GM19452 (cell line): Measurements from ENCODE around the gene GDF2.

Experiments
- ATAC-seq: cut with Tn5 transposase; IDR thresholded peaks from one replicate; pipeline ENCODE4 v1.9.1; 2021; ENCODE audit not compliant: unreplicated experiment

GDF2 gene

DNA sequence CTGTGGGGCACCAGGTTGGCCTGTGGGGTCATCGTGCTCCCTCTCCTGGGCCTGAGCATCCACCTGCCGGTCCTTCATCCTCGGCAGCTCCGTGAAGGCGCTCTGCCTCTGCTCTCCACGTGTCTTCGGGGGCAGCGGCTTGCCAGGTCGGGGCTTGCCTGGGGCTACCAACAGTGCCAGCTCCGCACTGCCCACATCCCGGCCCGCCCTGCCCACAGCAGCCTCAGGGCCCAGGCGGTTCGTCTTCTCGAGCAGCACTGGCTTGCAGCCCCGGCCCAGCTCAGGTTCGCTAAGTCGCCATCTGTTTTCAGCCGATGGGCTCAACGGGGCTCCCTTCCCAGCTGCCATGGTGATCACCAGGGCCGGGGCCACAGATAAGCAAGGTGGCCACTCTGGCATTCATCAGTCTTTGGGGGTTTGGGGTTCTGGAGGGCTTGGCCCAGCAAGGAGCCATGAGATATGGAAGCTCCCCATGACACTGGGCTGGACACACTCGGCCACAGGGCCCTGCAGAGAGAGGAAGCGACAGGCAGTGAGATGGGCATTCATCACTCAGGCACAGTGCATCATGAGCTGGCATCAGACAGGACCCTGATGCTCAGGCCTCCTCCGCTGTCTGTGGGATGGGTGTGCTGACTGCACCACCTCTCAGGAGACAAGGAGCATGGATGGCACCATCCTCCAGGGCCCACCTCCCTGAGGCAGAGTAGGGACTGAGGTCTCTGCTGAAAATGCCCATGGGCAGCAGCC is 46.4 kb downstream of the GDF2 start:
- ATAC-seq = no peak

GRCh38 chr10:47369251-47369894 is 47.1 kb downstream of the GDF2 start:
- ATAC-seq = no peak

GRCh38 chr10:47370015-47370767 is 47.9 kb downstream of the GDF2 start:
- ATAC-seq = no peak

DNA sequence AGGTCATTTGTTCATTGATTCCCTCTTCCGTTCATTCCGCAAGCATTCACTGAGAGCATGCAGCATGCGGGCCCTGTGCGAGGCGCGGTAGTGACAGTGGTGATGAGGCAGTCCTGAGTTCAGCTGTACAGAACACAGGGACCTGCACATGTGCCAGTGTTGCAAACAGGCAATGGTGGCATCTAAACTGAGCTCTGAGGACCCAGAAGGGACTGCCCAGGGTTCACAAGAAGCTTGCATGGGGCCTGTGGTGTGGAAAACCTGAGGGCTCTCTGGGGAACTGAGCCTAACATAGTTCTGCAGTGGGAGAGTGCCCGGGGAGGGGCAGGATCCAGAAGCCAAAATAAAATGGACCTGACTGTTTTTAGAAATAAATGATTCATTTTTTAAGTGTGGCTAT is 48.6 kb downstream of the GDF2 start:
- no peak for ATAC-seq

GRCh38 chr10:47371629-47372485 is 49.6 kb downstream of the GDF2 start:
- ATAC-seq = no peak

GRCh38 chr10:47372726-47373125 is 50.5 kb downstream of the GDF2 start:
- ATAC-seq = no peak

DNA sequence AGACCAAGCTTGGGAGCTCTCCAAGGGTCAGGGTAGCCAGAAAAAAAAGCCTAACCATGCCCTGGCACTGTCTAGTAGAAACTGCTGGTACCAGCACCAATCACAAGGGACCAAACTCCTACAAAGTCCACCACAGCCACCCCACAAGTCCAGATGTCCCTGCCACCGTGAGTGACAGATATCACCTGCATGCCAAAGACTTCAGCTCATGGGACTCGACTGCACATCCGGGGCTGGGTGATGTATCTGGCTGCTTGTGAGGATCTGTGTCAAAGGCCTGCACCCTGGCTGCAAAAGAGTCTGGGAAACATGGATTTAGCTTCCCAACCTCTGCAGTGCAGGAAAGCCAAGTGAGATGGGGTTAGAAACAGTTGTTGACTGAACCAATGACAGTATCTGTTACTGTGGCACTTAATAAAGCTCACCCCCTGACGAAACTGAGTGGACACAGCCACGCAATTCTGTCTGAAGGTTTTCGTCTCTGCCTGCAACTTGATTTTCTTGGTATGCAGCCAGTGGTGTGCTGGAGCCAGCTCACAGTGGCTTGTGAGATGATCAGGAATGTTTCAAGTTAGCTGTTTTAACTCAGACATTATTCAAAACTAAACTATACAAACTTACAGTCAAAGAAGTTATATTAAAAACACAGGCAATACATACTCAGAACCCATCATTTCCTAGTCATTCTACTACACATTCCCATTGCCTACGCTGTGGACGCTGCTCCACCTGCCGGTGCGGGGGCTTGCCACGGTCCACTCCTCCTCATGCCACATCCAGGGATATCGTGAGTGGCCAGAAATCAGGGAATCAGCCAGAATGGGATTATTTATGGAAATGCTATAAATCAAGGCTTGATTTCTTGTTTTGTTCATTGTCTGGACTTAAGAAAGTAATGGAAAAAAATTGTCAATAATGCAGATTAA is 52.6 kb downstream of the GDF2 start:
- ATAC-seq = no peak

- ATAC-seq = no peak
These were observed 54.4 kb downstream of the GDF2 start for GRCh38 chr10:47376522-47377220.
